CMK (cell line): ENCODE measurements around the gene SLC6A12.

Experiments
- DNase-seq: peaks from one replicate; pipeline ENCODE4 v3.0.0-alpha.2; 2010; ENCODE audit warnings: low read depth

Gene SLC6A12

GRCh38 chr12:163406-163986, 50.5 kb downstream of the SLC6A12 start:
- DNase-seq: no peak

GRCh38 chr12:162467-163307, 51.3 kb downstream of the SLC6A12 start:
- no peak for DNase-seq

- DNase-seq: no peak
Measured at GRCh38 chr12:161823-162222, 52.1 kb downstream of the SLC6A12 start.

- DNase-seq: no peak
Measured at GRCh38 chr12:160858-161257, 53.1 kb downstream of the SLC6A12 start.

GRCh38 chr12:159156-159782, 54.7 kb downstream of the SLC6A12 start:
- DNase-seq: no peak

- DNase-seq: no peak
Measured at GRCh38 chr12:157644-158043, 56.3 kb downstream of the SLC6A12 start.

GRCh38 chr12:156945-157344, 57.0 kb downstream of the SLC6A12 start:
- no peak for DNase-seq

GRCh38 chr12:155646-156045, 58.3 kb downstream of the SLC6A12 start:
- no peak for DNase-seq

GRCh38 chr12:155006-155405, 59.0 kb downstream of the SLC6A12 start:
- DNase-seq: no peak

- no peak for DNase-seq
Measured at GRCh38 chr12:154058-154457, 59.9 kb downstream of the SLC6A12 start.

- peak; percentile 49 for DNase-seq
Measured at GRCh38 chr12:153080-153746, 60.7 kb downstream of the SLC6A12 start.

GRCh38 chr12:152440-152839, 61.5 kb downstream of the SLC6A12 start:
- DNase-seq: no peak

- no peak for DNase-seq
Measured at GRCh38 chr12:151579-151978, 62.4 kb downstream of the SLC6A12 start.

- DNase-seq: no peak
Measured at GRCh38 chr12:148676-149416, 65.1 kb downstream of the SLC6A12 start.

- no peak for DNase-seq
Measured at GRCh38 chr12:147242-147641, 66.7 kb downstream of the SLC6A12 start.

GRCh38 chr12:145369-145960, 68.5 kb downstream of the SLC6A12 start:
- no peak for DNase-seq

- DNase-seq: no peak
Measured at GRCh38 chr12:144650-145284, 69.2 kb downstream of the SLC6A12 start.

GRCh38 chr12:143964-144649, 69.8 kb downstream of the SLC6A12 start:
- no peak for DNase-seq

- no peak for DNase-seq
Measured at GRCh38 chr12:140162-140561, 73.8 kb downstream of the SLC6A12 start.
